Liver (tissue), 3 donors: ENCODE measurements around the gene TMEM231.

ENCODE experiments used
- FOXA2 ChIP-seq: IDR thresholded peaks from 2 replicates; pipeline ENCODE4 v1.6.1; 2016; ENCODE audit warnings: antibody characterized with exemption
- HNF4G ChIP-seq: IDR thresholded peaks from 2 replicates; pipeline ENCODE4 v1.6.1; 2016; ENCODE audit warnings: antibody characterized with exemption
- RAD21 ChIP-seq, 2 donors: IDR thresholded peaks; 2 replicates each; pipeline ENCODE4 v1.6.1; 2016; ENCODE audit warnings: antibody characterized with exemption in 2 of 2, mild to moderate bottlenecking in 2 of 2
- SP1 ChIP-seq: IDR thresholded peaks from 2 replicates; pipeline ENCODE4 v1.6.1; 2018; ENCODE audit warnings: antibody characterized with exemption, mild to moderate bottlenecking
- TAF1 ChIP-seq: conservative IDR thresholded peaks from 2 replicates; pipeline ENCODE4 v1.6.1; 2016; ENCODE audit warnings: antibody characterized with exemption, mild to moderate bottlenecking
- YY1 ChIP-seq: IDR thresholded peaks from 2 replicates; pipeline ENCODE4 v1.6.1; 2016; ENCODE audit warnings: antibody characterized with exemption, mild to moderate bottlenecking
- TF ChIP-seq, protein P1 (sequence below): fragments of 150-350 bp; IDR thresholded peaks from 2 replicates; pipeline ENCODE4 v1.5.1; 2017; ENCODE audit warnings: improper control_type of control experiment, low read depth, low read length; ENCODE audit not compliant: missing input control
- TF ChIP-seq, protein P2 (sequence below): IDR thresholded peaks from 2 replicates; pipeline ENCODE4 v1.6.1; 2016; ENCODE audit warnings: antibody characterized with exemption
- TF ChIP-seq, protein P3 (sequence below): IDR thresholded peaks from 2 replicates; pipeline ENCODE4 v1.6.1; 2016; ENCODE audit warnings: antibody characterized with exemption, mild to moderate bottlenecking
- TF ChIP-seq, protein P4 (sequence below): IDR thresholded peaks from 2 replicates; pipeline ENCODE4 v1.6.1; 2016; ENCODE audit warnings: antibody characterized with exemption
- donor health status: healthy.
- donor health status: healthy.

DNA sequence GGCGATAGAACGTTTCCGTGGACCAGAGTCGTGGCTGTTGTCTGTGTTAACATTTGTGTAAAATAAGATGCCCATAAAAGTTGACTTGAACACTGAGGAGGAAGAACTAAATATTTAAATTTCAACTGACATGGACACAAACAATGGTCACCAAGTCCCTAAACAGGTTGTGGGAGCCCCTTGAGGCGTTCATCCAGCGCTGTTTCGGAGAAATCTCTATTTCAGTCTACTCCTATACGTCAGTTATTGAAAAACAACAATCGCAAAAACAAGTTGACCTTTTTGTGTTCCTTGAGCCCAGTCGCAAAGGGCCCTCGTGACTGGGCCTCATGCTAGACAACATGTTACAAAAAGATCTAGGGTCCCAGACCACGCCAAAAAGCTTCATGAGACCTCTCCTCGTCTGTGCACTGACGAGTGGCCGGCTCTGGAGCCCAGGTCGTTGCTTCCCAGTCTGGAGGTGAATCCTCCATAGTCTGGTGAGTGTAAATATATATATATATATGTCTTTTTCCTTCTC is 439 bp upstream of the TMEM231 start:
- TF ChIP-seq, protein P1, sequence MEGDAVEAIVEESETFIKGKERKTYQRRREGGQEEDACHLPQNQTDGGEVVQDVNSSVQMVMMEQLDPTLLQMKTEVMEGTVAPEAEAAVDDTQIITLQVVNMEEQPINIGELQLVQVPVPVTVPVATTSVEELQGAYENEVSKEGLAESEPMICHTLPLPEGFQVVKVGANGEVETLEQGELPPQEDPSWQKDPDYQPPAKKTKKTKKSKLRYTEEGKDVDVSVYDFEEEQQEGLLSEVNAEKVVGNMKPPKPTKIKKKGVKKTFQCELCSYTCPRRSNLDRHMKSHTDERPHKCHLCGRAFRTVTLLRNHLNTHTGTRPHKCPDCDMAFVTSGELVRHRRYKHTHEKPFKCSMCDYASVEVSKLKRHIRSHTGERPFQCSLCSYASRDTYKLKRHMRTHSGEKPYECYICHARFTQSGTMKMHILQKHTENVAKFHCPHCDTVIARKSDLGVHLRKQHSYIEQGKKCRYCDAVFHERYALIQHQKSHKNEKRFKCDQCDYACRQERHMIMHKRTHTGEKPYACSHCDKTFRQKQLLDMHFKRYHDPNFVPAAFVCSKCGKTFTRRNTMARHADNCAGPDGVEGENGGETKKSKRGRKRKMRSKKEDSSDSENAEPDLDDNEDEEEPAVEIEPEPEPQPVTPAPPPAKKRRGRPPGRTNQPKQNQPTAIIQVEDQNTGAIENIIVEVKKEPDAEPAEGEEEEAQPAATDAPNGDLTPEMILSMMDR = no peak
- TF ChIP-seq, protein P2, sequence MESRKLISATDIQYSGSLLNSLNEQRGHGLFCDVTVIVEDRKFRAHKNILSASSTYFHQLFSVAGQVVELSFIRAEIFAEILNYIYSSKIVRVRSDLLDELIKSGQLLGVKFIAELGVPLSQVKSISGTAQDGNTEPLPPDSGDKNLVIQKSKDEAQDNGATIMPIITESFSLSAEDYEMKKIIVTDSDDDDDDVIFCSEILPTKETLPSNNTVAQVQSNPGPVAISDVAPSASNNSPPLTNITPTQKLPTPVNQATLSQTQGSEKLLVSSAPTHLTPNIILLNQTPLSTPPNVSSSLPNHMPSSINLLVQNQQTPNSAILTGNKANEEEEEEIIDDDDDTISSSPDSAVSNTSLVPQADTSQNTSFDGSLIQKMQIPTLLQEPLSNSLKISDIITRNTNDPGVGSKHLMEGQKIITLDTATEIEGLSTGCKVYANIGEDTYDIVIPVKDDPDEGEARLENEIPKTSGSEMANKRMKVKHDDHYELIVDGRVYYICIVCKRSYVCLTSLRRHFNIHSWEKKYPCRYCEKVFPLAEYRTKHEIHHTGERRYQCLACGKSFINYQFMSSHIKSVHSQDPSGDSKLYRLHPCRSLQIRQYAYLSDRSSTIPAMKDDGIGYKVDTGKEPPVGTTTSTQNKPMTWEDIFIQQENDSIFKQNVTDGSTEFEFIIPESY = no peak
- TF ChIP-seq, protein P3, sequence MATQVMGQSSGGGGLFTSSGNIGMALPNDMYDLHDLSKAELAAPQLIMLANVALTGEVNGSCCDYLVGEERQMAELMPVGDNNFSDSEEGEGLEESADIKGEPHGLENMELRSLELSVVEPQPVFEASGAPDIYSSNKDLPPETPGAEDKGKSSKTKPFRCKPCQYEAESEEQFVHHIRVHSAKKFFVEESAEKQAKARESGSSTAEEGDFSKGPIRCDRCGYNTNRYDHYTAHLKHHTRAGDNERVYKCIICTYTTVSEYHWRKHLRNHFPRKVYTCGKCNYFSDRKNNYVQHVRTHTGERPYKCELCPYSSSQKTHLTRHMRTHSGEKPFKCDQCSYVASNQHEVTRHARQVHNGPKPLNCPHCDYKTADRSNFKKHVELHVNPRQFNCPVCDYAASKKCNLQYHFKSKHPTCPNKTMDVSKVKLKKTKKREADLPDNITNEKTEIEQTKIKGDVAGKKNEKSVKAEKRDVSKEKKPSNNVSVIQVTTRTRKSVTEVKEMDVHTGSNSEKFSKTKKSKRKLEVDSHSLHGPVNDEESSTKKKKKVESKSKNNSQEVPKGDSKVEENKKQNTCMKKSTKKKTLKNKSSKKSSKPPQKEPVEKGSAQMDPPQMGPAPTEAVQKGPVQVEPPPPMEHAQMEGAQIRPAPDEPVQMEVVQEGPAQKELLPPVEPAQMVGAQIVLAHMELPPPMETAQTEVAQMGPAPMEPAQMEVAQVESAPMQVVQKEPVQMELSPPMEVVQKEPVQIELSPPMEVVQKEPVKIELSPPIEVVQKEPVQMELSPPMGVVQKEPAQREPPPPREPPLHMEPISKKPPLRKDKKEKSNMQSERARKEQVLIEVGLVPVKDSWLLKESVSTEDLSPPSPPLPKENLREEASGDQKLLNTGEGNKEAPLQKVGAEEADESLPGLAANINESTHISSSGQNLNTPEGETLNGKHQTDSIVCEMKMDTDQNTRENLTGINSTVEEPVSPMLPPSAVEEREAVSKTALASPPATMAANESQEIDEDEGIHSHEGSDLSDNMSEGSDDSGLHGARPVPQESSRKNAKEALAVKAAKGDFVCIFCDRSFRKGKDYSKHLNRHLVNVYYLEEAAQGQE = no peak
- TF ChIP-seq TAF1 (no peak), HNF4G (no peak), FOXA2 (no peak), YY1 (no peak), RAD21 (IDR thresholded peaks at IDR 0.05) (no peak), SP1 (no peak)
- TF ChIP-seq, protein P4, sequence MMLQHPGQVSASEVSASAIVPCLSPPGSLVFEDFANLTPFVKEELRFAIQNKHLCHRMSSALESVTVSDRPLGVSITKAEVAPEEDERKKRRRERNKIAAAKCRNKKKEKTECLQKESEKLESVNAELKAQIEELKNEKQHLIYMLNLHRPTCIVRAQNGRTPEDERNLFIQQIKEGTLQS = no peak
